GM18520 (cell line): ENCODE results near the gene PDPR.
"Not testable (repeated sequence)": the region's sequence is repeated elsewhere in the genome, so short reads cannot be mapped to it uniquely, and the experiment has no call there.

Experiments
- ATAC-seq: cut with Tn5 transposase; IDR thresholded peaks from one replicate; pipeline ENCODE4 v1.9.1; 2021; ENCODE audit not compliant: unreplicated experiment

PDPR gene

GRCh38 chr16:70113982-70114826 is at the start of gene PDPR:
PDPR (plus strand) TSS chr16:70114332; CDS start chr16:70120493, 6,161 bp downstream.
- peak; percentile 87 for ATAC-seq

- not testable (repeated sequence) for ATAC-seq
These were observed 49.2 kb upstream of the PDPR start for GRCh38 chr16:70064841-70065370.

GRCh38 chr16:70065376-70065745 is 48.8 kb upstream of the PDPR start:
- peak; percentile 8 for ATAC-seq

GRCh38 chr16:70065746-70066658 is 48.1 kb upstream of the PDPR start:
- peak; percentile 88 for ATAC-seq

- not testable (repeated sequence) for ATAC-seq
These were observed 47.4 kb upstream of the PDPR start for GRCh38 chr16:70066751-70067150.

- ATAC-seq: not testable (repeated sequence)
These were observed 35.1 kb upstream of the PDPR start for GRCh38 chr16:70079081-70079480.

GRCh38 chr16:70081219-70081618 is 32.9 kb upstream of the PDPR start:
- not testable (repeated sequence) for ATAC-seq

- not testable (repeated sequence) for ATAC-seq
These were observed 30.2 kb upstream of the PDPR start for GRCh38 chr16:70083931-70084330.

GRCh38 chr16:70088160-70088559 is 26.0 kb upstream of the PDPR start:
- not testable (repeated sequence) for ATAC-seq

GRCh38 chr16:70088877-70089276 is 25.3 kb upstream of the PDPR start:
- ATAC-seq: not testable (repeated sequence)

GRCh38 chr16:70089289-70089688 is 24.8 kb upstream of the PDPR start:
- not testable (repeated sequence) for ATAC-seq

GRCh38 chr16:70091104-70091503 is 23.0 kb upstream of the PDPR start:
- ATAC-seq: not testable (repeated sequence)

- not testable (repeated sequence) for ATAC-seq
These were observed 20.0 kb upstream of the PDPR start for GRCh38 chr16:70094096-70094495.

- not testable (repeated sequence) for ATAC-seq
These were observed 4.4 kb upstream of the PDPR start for GRCh38 chr16:70109583-70110279.

GRCh38 chr16:70112162-70112561 is 2.0 kb upstream of the PDPR start:
- not testable (repeated sequence) for ATAC-seq

- ATAC-seq: not testable (repeated sequence)
These were observed 542 bp upstream of the PDPR start for GRCh38 chr16:70113599-70113981.

- not testable (repeated sequence) for ATAC-seq
These were observed 4.2 kb downstream of the PDPR start for GRCh38 chr16:70118354-70118753.

GRCh38 chr16:70118776-70119175 is 4.6 kb downstream of the PDPR start:
- not testable (repeated sequence) for ATAC-seq

GRCh38 chr16:70120398-70120797 is 6.3 kb downstream of the PDPR start:
- not testable (repeated sequence) for ATAC-seq

- ATAC-seq: not testable (repeated sequence)
These were observed 9.7 kb downstream of the PDPR start for GRCh38 chr16:70123822-70124221.

GRCh38 chr16:70126226-70126625 is 12.1 kb downstream of the PDPR start:
- not testable (repeated sequence) for ATAC-seq
